NCI-H2227 treated with DMSO at 0.1 percent for 48 hours (cell line): ENCODE results near the gene TBCEL.
"Not testable (repeated sequence)": the region's sequence is repeated elsewhere in the genome, so short reads cannot be mapped to it uniquely, and the experiment has no call there.

Experiments used
- DNase-seq: peaks from one replicate; lab custom pipeline; 2025; lab: John Stamatoyannopoulos, UW

TBCEL gene

DNA sequence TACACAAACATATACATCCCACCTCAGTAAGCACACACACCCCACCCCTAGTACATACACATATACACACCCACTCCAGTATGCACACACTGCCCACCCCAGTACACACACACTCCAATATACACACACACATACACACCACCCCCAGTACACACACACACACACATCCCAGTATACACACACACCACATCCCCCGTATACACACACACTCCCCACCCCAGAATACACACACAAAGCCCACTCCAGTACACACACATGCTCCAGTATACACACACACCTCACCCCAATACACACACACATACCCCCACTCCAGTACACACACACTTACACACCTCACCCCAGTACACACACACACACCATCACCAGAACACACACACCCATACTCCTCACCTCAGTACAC is 84.5 kb downstream of the TBCEL start:
- no peak for DNase-seq

DNA sequence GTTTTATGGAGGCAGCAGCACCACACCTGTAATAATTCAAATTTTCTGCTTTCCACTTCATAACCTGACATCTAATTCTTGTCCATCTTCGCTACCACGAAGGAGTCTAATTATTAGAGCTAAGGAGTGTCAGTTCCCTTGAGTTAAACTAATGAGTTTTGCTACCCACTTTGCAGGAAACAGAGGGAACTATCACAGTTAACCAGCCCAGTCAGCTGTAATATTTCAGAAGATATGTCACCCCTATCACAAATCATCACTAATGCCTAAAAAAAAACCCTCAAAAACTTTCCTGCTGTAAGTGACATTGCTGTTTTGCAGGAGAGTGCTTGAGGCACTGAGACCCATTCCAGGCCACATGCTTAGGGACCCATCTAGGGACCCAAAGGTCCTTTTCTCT is 85.6 kb downstream of the TBCEL start:
- no peak for DNase-seq

DNA sequence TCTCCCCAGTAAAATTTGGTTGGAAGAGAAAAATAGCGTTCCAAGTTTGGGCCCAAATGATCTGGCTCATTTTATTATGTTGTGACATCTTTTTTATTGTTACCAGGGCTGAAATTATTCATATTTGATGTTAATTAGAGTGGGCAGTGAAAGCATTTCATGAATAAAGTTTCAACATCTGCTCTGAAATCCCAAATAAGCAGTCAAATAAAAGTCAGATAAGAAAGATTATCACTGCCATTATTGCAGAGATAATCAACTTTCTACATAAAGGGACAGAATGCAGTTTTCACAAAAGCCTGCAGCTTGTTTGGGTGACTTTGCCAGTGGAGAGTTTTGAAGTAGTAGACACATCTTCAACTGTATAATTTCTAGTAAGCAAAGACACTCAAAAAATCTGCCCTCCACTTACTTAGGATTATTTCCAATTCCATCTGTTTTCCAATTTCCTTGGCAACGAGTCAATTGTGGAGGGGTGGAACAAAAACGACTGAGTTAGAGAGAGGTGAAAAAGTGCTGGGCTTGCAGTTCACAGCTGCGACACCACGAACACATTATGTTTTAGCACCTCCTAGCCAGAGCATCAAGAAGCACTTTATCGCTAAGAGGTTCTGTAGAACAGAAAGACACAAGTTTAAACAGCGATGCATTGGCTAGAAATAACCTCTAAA is 86.1 kb downstream of the TBCEL start:
- DNase-seq = no peak

DNA sequence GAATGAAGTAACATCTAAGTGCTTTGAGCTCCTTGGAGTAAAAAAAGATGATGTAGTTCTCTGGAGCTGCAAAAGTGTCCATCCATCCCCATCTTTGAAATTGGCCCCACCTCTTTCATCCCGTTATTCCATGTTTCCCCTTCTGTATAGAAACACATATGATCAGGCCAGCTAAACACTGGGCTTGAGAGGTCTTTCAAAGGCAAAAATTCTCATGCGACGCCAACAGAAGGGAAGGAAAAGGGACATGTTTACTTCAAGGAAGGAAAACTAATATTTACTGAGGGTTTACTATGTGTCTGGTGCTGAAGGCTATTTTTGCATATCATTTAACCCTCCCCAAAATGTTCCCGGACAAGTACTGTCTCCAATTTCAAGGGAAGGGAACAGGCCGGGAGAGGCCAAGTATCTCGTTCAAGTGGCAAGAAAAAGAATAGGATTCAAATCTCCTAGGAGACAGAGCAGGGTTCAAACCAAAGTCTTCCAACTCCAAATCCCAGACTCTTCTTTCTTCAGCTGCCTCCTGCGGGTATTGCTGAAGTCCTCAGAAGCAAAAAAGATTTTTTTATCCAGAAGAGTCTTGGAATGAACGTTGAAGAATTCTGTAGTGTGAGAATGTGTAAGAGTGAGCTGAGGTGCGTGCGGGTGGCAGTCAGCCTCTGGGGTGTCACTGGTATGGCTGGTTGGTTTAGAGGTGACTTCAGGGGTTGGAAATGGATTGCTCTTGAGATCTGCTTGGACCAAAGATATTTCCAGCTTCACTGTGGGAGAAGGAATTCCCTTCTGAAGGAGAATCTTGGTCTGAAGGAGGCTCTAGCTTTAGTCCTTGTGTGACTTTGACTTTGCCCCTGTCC is 87.2 kb downstream of the TBCEL start:
- no peak for DNase-seq

DNA sequence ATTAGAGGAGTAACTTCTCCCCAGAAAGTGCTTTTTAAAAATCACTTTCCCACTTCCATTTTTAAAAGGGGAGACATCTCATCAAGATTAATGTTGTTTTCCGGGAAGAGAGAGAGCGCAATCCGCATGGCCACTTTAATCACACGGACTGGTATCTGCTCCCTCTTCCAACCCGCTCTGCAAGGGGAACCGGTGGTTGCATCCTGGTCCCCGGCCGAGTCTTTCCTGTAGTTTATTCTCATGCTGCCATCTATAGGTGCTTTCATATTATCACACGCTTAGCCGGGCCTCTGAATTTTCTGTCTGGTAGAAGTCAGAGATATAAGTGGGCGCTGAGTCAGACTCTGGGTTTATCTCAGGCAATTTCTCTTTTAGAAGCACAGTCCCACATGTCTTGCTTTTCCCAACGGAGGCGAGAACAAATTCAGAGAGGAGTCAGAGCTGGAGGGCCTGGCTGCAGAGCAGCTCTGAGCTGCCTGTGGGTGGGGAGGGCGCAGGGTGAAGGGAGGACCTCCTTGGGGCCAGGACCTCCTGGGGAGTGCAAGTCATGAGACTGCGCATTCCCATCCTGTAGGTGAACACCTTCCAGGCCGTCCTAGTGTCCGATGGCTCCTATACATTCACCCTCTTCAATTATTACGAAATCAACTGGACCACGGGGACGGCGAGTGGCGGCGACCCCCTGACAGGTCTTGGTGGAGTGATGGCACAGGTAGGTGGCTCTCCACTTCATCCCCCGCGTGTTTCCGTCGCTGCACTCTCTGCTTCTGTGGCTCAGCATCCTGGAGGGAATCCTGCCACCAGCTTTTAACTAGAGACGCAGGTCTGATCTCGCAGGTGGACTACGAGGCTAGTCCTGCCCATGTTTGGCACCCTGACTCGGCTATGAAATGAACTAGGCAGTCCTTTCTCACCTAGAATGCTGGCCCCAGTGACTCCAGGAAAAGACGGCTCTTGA is 88.9 kb downstream of the TBCEL start:
- peak; percentile 72 for DNase-seq

DNA sequence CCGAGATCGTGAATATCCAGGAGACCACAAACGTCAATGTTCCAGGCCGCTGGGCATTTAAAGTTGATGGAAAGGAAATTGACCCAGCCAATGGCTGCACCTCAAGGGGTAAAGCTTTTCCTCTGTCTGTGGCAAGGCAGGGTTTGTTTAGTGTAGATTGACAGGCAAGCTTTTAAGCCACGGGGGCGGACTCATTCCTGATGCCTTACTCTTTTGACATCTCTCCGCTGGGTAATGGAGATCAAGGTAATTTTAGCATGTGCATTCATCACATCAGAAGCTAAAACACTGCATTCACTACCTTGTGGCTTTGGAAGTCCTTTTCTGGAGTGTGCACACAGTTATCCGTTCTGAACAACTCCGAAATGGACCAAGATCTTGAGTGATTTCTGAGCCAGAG is 89.7 kb downstream of the TBCEL start:
- DNase-seq = no peak

DNA sequence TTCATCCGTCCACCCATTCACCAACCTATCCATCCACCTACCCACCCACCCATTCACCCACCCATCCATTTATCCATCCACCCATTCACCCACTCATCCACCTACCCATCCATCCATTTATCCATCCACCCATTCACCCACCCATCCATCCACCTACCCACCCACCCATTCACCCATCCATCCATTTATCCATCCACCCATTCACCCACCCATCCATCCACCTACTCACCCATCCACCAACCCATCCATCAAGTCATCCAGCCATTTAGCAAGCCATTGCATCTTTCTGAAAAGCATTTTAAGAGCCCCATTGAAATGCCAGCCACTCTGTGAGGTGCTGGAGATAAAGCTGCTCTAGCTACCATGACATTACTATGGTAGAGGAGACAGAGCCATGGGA is 91.1 kb downstream of the TBCEL start:
- DNase-seq = not testable (repeated sequence)

DNA sequence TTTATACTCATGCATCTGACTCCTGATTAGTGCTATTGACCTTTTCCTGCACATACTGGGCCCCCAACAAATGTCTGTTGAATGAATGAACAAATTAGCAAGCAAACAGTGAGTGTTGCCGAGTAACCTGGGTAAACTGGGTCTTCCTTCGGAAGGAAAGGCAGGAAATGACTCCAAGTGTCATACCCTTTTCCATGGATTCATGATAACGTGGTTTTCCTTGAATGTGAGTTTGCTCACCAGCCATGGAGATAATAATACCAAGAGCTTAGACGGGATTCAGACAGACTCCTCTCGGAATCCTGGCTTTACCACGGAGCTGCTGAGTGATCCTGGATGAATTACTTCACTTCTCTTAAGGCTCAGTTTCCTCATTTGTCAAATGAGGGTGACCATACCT is 93.9 kb downstream of the TBCEL start:
- DNase-seq = no peak

DNA sequence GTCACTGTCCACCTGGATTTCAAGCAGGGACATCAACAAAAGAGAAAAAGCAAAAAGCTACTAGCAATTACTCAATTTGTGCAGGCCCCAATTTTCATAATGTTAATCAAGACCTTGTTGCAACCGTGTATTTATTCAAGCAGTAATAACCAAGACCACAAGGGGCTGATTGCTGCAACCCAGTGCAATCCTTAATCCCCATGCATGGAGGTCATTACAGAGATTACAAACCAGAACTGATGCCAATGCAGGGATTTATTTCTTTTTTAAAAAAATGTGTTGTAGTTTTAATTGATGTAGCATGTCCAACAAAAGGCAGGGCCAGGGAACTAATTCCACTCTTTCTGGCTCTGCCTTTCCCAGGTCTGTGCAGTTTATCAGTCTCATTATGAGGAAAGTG is 95.5 kb downstream of the TBCEL start:
- no peak for DNase-seq

DNA sequence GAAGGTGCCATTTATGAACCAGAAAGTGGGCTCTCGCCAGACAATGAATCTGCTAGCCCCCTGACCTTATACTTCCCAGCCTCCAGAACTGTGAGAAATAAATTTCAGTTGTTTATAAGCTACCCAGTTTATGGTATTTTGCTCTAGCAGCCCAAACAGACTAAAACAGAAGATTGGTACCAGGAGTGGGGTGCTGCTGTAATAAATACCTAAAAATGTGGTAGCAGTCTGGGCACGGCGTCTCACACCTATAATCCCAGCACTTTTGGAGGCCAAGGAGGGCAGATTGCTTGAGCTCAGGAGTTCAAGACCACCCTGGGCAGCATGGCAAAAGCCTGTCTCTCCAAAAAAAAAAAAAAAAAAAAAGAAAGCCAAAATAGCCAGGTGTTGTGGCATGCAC is 98.4 kb downstream of the TBCEL start:
- DNase-seq = no peak

DNA sequence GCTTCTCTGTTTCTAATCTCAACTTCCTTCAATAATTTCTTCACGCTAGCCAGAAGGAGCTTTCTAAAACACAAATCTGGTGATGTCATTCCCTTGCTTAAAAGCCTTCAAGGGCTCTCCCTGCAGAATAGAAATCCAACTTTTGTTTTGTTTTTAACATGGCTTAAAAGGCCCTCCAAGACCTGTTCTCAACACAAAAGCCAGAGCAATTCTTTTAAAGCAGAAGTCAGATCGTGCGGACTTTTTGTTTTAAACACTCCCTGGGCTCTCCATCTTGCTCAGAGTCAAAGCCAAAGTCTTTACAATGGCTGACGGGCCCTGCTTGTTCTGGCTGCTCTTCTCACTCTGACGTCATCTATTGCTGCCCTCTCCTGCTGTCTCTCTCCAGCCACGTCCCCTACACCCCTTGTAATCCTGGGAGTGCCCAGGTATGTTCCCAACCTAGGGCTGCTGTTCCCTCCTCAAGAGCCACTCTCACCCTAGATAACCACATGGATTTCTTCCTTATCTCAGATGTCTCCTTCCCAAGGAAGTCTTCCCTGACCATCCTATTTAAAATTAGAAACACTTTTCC is 99.7 kb downstream of the TBCEL start:
- DNase-seq = no peak

DNA sequence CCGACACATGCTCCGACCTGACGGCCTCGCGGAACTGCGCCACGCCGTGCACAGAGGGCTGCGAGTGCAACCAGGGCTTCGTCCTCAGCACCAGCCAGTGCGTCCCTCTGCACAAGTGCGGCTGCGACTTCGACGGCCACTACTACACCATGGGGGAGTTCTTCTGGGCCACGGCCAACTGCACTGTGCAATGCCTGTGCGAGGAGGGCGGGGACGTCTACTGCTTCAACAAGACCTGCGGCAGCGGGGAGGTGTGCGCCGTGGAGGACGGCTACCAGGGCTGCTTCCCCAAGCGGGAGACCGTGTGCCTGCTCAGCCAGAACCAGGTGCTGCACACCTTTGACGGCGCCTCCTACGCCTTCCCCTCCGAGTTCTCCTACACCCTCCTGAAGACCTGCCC is 103.9 kb downstream of the TBCEL start:
- DNase-seq = no peak

DNA sequence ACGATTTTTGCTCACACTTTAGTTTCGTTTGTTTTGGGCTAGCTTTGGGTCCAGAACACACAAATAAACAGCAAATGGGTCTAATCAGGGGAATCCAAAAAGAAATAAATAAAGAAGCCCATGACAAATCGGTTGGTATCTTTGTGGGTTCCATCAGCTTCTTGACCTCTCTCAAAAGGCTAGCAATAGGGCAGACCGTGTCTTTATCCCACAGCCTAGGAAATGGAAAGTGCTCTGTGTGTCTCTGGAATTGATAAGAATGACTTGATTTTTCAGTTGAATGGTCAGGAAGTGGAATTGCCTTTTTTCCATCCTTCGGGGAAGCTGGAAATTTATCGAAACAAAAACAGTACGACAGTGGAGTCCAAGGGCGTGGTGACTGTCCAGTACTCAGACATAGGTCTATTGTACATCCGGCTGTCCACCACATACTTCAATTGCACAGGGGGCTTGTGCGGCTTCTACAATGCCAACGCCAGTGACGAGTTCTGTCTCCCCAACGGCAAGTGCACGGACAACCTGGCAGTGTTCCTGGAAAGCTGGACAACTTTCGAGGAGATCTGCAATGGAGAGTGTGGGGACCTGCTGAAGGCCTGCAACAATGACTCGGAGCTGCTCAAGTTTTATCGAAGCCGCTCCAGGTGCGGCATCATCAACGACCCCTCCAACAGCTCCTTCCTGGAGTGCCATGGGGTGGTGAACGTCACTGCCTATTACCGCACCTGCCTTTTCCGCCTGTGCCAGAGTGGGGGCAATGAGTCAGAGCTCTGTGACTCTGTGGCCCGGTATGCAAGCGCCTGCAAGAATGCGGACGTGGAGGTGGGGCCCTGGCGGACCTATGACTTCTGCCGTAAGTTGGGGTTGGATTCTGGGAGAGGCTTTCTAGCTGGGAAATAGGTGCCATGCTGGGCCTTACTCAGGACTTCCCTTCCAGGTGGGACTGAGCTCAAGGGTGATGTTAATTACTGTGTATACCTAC is 105.7 kb downstream of the TBCEL start:
- no peak for DNase-seq

DNA sequence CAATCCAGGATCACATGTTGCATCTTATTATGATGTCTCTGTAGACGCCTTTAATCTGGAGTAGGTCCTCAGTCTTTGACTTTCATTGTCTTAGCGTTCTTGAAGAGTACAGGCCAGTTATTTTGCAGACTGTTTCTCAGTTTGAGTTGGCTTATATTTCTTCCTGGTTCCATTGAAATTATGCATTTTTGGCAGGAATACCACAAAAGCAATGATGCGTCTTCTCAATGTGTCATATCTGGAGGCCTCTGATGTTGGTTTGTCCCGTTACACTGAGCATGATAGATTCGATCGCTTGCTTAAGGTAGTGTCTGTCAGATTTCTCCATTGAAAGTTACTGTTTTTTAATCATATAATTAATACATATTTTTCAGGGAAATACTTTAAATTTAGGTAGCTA is 107.8 kb downstream of the TBCEL start:
- no peak for DNase-seq

DNA sequence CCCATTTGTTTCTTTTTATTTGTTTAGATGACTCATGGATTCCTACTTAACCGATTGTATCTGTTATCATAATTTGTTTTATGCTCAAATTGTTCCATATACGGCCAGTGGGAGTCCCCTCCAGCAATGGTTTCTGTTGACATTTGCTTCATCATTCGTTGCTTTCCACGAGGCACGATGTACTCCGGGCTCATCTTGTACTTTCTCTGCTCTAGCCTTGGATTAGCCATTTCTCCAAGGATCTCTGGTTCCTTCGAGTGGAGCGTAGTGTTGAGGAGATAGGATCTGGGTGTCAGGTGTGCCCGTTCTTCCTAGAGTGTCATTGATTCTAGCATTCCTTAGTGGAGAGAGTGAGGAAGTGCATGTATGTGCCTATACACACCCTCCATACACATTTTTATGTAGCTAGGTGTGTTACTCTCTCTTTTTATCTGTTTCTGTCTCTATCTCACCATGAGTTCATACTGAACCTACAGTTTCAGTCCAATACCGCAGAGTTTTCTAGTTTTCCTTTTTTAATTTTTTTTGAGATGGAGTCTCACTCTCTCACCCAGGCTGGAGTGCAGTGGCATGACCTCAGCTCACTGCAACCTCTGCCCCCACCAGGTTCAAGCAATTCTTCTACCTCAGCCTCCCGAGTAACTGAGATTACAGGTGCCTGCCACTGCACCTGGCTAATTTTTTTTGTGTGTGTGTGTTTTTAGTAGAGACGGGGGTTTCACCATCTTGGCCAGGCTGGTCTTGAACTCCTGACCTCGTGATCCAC is 108.5 kb downstream of the TBCEL start:
- no peak for DNase-seq

DNA sequence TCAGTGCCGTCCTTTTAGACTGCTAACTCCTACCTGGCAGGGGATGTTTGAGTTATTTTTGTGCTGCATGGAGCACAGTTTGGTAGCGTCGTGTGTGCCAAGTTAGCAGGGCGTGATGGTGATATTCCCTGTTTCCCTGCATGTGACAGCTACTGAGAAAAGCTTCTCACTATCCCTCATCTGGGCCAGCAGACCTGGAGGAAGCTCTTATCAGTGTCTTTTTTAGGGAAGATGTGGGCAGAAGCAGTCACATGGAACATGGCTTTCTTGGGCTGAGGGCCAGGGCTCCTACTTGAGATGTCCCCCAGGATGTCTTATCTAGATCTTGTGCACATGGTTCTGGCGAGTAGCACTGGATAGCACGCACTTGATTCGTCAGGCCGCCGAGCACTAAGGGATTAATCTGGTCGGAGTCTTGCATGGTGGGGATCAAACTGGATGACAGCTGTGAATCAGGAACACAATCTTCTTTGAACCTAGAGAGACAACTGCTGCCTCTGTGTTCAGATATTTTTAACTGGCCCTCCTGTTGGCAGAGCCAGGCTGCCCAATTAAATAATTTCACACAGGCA is 110.9 kb downstream of the TBCEL start:
- no peak for DNase-seq

DNA sequence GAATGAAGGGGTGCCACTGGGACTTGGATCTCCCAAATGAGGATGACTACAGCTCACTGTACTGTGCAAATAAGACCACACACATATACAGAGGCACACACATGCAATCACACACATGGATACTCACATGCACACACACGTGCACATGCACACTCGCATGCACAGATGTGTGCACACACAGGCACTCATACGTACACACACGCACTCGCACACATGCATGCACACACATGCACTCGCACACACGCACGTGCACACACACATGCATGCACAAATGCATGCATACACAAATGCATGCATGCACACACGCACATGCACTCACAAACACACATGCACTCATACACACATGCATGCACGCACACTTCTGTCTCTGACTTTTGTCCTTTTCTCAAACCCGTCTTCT is 113.1 kb downstream of the TBCEL start:
- DNase-seq = no peak

DNA sequence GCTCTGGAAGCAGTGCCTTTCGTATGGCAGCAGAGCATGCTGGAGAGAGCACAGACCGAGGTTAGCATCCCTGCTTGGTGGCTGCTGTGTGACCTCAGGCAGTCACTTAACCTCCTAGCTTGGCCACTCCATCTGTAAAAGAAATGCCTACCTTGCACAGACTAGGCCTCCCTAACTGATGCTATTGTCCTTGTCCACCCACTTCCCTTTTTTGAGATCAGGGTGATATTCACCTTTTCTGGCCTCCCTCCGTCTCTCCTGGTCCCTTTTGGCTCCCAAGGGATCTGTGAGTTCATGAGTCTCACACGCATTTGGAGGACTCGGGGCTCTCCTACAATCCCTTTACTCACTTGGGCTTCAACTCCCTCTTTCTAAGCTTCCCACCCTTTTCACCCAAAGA is 114.4 kb downstream of the TBCEL start:
- DNase-seq = no peak

DNA sequence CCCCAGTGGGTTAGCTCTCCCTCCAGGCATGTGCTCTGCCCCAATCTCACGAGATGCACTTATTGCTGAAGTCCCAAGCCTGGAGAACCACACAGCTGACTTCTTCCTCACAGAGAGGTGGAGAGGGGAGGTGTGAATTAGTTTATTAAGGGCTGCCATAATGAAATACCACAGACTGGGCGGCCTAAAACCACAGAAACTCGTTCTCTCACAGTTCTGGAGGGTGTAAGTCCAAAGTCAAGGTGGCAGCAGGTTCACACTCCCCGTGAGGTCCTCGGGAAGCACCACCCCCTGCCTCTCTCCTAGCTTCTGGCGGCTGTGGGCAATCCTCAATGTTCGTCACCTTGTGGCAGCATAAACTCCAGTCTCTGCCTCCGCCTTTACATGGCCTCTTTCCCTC is 116.5 kb downstream of the TBCEL start:
- no peak for DNase-seq
